GM21619 (cell line): ENCODE measurements around the gene NCF1.
"Not testable (repeated sequence)": the region's sequence is repeated elsewhere in the genome, so short reads cannot be mapped to it uniquely, and the experiment has no call there.

Experiments
- ATAC-seq: cut with Tn5 transposase; IDR thresholded peaks from one replicate; pipeline ENCODE4 v1.9.1; 2021; ENCODE audit not compliant: unreplicated experiment

NCF1 gene

DNA sequence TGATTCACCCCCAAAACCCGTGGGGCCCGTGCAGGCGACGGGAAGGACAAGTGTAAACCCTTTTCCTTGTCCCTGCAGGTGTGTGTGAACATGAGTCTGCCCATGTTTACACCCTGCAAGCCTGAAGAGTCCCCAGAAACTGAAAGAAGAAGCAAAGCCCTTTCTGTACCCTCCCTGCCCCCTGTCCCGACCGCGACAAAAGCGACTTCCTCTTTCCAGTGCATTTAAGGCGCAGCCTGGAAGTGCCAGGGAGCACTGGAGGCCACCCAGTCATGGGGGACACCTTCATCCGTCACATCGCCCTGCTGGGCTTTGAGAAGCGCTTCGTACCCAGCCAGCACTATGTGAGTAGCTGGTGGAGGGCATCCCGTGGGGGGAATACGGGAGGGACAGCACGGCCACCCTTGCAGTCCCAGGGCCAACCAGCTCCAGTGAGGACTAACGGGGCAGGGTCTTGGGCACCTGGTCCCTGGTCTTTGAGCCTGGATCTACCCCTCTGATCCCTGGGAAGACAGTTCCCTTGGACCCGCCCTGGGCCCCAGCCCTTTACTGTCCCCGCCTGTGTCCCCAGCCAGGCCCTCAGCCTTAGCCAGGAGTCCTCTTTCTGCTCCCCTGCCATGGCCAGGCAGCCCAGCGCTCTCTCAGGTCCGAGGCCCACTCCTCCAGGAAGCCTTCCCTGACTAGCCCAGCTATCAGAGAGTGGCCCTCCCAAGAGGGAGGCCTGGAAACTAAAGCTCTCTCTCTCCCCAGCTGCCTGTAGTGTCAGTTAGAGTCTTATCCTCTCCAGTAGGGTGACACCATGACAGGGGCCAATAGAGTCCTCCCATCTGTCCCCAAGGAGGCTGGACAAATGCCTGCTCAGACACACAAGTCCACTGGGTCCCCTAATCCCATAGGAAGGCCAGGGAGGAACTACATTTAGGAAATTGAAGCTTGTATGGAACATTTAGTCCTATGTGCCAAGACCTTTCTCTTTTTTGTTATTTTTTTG, at the start of gene NCF1:
Gene NCF1, plus strand, starts transcription at position 252 of the 991 bp plus-strand sequence. Its CDS starts 21 bp downstream, at position 273.
- peak; percentile 72 for ATAC-seq

DNA sequence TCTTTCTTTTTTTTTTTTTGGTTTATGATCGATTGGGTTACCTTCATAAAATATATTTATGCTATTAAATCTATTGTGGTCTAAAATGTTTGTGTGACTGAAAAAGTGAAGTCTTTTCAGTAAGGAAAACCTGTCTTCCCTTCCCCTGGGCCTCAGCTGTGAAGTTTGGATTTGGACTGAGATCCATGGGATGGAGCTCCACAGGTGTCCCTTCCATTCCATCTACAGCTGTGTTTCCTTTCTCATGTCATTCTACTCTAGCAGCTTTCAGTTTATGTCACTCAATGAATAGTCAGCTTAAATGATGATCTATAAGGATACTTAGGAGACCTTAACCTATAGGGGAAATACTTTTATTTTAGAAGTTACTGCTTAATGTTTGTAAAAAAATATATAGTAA, 48.0 kb upstream of the NCF1 start:
- no peak for ATAC-seq

DNA sequence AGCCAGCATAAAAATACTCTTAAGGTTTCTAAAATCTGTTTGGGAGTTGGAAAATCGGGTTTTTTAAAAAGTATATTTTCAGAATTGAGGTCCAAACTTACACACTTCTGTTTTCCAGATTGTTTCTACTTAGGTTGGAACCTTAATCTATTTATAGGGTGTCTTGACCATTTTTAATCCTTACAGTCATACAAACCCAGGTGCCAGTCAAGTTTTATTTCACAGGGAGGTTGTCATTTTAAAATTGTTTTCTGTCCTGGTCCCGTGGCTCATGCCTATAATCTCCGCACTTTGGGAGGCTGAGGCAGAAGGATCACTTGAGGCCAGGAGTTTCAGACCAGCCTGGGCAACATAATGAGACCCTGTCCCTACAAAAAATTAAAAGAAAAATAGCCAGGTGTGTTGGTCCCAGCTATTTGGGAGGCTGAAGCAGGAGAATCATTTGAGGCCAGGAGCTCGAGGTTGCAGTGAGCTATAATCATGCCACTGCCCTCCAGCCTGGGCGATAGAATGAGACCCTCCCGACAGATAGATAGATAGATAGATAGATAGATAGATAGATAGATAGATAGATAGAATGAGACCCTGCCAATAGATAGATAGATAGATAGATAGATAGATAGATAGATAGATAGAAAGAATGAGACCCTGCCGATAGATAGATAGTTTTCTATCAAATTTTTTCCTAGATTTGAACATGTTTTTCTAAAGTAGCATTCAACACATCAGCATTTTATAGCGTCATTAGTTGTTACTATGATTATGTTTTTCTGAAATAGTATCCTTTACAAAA, 47.3 kb upstream of the NCF1 start:
- no peak for ATAC-seq

DNA sequence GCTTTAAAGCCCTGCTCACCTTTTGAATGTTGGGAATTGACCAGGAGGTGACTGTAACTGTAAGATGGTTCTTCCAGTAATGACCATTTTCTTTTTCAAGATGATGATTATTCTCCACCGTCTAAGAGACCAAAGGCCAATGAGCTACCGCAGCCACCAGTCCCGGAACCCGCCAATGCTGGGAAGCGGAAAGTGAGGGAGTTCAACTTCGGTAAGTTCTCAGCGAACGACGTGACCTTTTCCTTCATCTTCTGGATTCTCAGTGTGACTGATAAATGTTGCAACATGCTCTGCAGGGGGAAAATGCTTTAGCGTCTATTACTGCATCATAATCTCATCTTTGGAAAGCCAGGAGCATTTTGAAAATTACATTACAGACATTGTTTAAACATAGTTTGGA, 45.1 kb upstream of the NCF1 start:
- not testable (repeated sequence) for ATAC-seq

DNA sequence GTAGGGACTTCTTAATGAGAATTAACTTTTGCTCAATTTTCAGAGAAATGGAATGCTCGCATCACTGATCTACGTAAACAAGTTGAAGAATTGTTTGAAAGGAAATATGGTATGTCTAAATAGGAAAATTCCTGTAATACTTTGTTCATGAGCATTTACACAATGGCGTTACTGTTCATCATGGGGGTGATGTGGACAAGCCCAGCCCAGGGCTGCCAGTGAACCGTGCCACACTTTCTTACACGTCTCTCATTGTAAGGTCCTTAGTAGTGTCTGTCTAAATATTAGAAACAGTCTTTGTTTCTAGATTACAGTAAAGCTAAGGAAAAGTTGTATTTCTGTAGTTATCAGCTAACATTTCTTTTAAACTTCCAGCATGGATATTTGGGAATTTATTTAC, 43.6 kb upstream of the NCF1 start:
- ATAC-seq = not testable (repeated sequence)

GRCh38 chr7:74739974-74740703, 33.7 kb upstream of the NCF1 start:
- ATAC-seq = not testable (repeated sequence)

DNA sequence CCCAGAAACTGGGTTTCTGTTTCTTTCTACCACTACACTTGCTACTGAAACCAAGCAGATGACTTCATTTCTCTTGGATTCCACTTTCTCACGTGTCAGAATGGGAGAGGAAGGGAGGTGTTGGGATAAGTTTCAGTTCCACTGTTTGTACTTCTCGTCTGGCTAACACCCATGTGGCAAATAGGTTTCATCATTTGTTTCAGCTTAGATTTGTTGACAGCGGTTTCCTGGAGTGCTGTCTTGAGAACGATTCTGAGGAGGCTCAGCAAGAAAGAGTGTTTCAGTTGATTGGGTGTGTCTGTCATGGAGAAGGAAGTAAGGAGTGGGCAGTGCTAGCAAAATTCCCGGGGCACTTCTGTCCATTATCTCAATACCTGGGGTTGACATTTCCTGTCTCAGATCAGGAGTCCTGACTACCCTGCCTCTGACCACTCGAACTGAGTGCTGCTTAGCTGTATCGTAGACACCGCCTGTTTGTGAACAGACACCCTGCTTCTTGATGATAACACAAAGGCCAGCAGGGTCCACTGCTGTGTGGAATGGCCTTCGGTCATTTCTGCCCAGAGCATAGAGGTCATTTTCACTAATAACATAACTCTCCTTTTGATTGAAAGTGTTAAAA, 29.8 kb upstream of the NCF1 start:
- ATAC-seq = not testable (repeated sequence)

GRCh38 chr7:74753921-74754482, 19.8 kb upstream of the NCF1 start:
- not testable (repeated sequence) for ATAC-seq

GRCh38 chr7:74756673-74757072, 17.1 kb upstream of the NCF1 start:
- not testable (repeated sequence) for ATAC-seq

- ATAC-seq = not testable (repeated sequence)
These were observed 15.5 kb upstream of the NCF1 start for GRCh38 chr7:74758268-74758667.

GRCh38 chr7:74758982-74759381, 14.8 kb upstream of the NCF1 start:
- not testable (repeated sequence) for ATAC-seq

GRCh38 chr7:74765205-74765918, 8.4 kb upstream of the NCF1 start:
- peak; percentile 25 for ATAC-seq

DNA sequence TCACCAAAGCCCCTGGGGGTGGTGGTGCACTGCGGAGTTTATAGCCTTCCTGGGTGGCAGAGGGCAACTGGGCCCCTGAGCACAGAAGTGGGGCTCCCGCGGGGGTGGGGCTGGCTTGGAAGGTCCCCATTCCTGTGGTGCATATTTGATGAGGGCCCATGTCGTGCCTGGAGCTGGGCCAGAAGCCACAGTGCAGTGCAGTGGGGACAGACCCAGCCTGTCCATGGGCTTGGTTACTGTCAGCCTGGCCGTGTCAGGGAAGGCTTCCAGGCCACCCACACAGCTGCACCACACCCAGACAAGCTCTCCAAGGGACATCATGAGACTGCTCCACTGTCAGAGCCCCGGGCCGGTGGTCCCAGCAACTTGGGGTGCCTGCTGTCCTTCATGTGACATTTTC, 7.3 kb upstream of the NCF1 start:
- peak; percentile 26 for ATAC-seq

DNA sequence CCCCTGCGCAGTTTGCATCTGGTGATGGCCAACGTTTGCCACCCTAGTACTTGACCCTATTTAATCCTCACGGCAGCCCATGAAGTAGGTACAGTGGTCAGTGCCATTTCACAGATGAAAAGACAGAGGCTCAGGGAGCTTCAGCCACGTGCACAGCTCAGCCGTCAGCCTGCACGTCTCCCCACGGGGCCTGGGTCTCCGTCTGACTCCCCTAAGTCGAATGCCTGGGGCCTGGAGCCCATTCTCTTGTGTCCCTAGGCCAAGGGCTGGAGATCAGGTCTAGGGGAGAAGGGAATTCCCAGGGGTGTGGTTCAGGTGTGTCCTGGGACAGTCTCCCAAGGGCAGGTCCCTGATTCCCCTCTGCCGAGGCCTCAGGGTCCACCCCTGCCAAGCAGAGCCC, 6.8 kb upstream of the NCF1 start:
- not testable (repeated sequence) for ATAC-seq

DNA sequence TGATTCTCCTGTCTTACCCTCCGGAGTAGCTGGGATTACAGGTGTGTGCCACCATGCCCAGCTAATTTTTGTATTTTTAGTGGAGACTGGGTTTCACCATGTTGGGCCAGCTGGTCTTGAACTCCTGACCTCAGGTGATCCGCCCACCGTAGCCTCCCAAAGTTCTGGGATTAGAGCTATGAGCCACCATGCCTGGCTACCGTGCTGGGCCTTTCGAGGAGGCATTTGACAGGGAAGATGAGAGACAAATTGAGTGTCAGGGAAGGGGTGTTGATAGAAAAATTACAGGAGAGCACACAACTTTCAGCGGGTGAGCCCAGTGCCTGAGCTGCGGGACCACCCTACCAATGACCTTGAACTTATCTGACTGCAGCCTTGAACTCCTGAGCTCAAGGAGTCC, 3.7 kb upstream of the NCF1 start:
- not testable (repeated sequence) for ATAC-seq

- ATAC-seq = not testable (repeated sequence)
These were observed 1.7 kb upstream of the NCF1 start for GRCh38 chr7:74772093-74772492.

GRCh38 chr7:74775111-74775510, 1.3 kb downstream of the NCF1 start:
- peak; percentile 38 for ATAC-seq

DNA sequence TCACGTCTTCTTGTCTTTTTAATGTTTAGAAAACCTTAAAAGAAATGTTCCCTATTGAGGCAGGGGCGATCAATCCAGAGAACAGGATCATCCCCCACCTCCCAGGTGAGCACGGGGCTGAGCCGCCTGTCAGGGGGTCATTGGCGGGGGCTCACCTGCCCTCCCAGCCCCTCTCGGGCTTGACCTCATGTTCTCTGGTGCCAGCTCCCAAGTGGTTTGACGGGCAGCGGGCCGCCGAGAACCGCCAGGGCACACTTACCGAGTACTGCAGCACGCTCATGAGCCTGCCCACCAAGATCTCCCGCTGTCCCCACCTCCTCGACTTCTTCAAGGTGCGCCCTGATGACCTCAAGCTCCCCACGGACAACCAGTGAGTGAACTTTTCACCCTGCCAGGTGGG, 5.2 kb downstream of the NCF1 start:
- not testable (repeated sequence) for ATAC-seq

DNA sequence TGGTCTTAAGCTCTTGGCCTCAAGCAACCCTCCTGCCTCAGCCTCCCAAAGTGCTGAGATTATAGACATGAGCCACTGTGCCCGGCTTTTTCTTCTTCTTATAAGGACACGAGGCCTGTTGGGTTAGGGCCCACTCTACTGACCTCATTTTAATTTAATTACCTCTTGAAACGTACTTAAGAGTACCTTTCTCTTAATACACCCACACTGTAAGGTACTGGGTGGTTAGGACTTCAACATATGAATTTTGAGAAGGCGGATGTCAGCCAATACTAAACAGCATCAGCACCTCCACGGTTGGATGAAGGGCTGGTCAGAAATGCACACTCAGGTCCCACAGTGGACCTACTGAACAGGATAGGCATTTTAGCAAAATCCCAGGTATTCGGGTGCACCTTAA, 7.9 kb downstream of the NCF1 start:
- not testable (repeated sequence) for ATAC-seq
